ENCODE data around the gene OR2C1.

Gene OR2C1

DNA sequence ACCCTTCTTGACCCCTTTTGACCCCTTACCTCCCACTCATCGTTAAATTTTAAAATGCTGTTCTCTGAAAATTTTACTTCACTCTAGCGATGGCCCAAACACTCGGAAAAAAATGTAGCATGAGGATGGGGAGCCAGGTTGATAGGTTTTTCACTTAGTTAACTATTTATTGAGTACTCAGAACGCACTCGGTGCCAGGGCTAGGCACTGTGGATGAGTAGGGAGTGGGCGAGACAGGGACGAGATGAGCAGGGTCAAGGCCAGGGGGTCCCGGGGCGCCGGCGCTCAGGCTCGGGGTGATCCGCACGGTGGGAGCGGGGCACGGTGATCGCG, 44.7 kb downstream of the OR2C1 start:
- ATAC-seq = no peak
- TF ChIP-seq SNAI2 (CRISPR knock-in tag; IDR thresholded peaks at IDR 0.05) = no peak
- no peak for TF ChIP-seq ZFP3 (CRISPR knock-in tag; IDR thresholded peaks at IDR 0.05)

DNA sequence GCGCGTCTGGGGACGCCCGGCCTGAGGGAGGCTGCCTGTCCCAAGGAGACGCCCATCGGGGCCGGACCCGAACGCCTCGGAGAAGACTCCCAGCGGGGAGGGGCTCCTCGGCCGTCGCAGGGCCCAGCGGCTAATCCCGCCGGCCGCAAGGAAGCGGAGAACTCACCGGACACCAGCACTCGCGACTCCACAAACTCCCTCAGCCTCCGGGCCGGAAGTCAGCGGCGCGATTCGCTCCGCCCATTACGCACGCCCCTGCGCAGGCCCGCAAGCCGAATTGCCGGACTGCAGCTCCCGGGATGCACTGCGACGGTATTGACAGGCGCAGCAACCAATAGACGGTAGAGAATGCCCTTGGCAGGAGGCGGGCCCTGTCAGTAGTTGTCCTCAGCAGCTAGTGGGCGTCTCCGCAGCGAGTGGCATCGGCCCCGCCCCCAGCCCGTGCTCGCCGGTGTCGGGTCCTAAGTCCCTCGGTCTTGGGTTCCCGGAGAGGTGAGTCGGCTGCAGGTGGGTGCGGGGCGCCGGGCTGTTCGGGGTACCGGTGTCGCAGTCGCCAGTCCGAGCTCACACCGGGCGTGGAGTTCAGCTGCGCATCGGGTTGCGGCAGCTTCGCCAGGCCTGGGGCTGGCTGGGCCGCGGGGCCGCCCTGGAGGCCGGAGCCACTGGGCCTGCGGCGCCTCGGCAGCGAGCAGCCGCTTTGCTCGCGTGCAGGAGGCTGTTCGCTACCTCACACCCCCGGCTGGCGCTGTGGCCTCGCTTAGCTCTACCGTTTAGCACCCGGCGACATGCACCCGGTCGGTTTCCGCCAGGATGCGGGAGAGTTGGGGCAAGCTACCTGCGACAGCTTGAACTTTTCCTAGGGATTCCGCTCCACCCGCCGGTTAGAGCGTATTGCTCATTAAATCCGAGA, 45.3 kb downstream of the OR2C1 start, which contains the start of the genes ZNF174 and ZSCAN32:
Gene ZNF174, plus strand, starts transcription at position 437 of the 910 bp plus-strand sequence. CDS start 790 bp downstream, outside the sequence.
Gene ZSCAN32, minus strand, starts transcription at position 226 of the 910 bp plus-strand sequence. CDS start 3,447 bp downstream, outside the sequence.
- TF ChIP-seq SNAI2 (CRISPR knock-in tag; IDR thresholded peaks at IDR 0.05) = no peak
- TF ChIP-seq CSDC2 (CRISPR knock-in tag; IDR thresholded peaks at IDR 0.05) = no peak
- TF ChIP-seq TCF4 (CRISPR knock-in tag; IDR thresholded peaks at IDR 0.05; ENCODE audit: borderline replicate concordance) = no peak
- no peak; the same call in 1 of the 2 replicates for TF ChIP-seq ZFP3 (CRISPR knock-in tag; IDR thresholded peaks at IDR 0.05)
- TF ChIP-seq, protein P1, sequence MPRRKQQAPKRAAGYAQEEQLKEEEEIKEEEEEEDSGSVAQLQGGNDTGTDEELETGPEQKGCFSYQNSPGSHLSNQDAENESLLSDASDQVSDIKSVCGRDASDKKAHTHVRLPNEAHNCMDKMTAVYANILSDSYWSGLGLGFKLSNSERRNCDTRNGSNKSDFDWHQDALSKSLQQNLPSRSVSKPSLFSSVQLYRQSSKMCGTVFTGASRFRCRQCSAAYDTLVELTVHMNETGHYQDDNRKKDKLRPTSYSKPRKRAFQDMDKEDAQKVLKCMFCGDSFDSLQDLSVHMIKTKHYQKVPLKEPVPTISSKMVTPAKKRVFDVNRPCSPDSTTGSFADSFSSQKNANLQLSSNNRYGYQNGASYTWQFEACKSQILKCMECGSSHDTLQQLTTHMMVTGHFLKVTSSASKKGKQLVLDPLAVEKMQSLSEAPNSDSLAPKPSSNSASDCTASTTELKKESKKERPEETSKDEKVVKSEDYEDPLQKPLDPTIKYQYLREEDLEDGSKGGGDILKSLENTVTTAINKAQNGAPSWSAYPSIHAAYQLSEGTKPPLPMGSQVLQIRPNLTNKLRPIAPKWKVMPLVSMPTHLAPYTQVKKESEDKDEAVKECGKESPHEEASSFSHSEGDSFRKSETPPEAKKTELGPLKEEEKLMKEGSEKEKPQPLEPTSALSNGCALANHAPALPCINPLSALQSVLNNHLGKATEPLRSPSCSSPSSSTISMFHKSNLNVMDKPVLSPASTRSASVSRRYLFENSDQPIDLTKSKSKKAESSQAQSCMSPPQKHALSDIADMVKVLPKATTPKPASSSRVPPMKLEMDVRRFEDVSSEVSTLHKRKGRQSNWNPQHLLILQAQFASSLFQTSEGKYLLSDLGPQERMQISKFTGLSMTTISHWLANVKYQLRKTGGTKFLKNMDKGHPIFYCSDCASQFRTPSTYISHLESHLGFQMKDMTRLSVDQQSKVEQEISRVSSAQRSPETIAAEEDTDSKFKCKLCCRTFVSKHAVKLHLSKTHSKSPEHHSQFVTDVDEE (CRISPR knock-in tag; IDR thresholded peaks at IDR 0.05) = no peak
- no peak for TF ChIP-seq ESRRG (CRISPR knock-in tag; IDR thresholded peaks at IDR 0.05)
- TF ChIP-seq, protein P2, sequence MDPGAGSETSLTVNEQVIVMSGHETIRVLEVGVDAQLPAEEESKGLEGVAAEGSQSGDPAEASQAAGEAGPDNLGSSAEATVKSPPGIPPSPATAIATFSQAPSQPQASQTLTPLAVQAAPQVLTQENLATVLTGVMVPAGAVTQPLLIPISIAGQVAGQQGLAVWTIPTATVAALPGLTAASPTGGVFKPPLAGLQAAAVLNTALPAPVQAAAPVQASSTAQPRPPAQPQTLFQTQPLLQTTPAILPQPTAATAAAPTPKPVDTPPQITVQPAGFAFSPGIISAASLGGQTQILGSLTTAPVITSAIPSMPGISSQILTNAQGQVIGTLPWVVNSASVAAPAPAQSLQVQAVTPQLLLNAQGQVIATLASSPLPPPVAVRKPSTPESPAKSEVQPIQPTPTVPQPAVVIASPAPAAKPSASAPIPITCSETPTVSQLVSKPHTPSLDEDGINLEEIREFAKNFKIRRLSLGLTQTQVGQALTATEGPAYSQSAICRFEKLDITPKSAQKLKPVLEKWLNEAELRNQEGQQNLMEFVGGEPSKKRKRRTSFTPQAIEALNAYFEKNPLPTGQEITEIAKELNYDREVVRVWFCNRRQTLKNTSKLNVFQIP (CRISPR knock-in tag; IDR thresholded peaks at IDR 0.05; ENCODE audit: borderline replicate concordance, low read depth) = no peak
- no peak for TF ChIP-seq OSR1 (CRISPR knock-in tag; IDR thresholded peaks at IDR 0.05)
- no peak for TF ChIP-seq RARB (CRISPR knock-in tag; IDR thresholded peaks at IDR 0.05)
- TF ChIP-seq ZNF565 (CRISPR knock-in tag; conservative IDR thresholded peaks at IDR 0.05; ENCODE audit: low read depth) = no peak
- no peak for TF ChIP-seq BACH2 (CRISPR knock-in tag; IDR thresholded peaks at IDR 0.05; ENCODE audit: borderline replicate concordance)
- TF ChIP-seq ZC3H10 (CRISPR knock-in tag; IDR thresholded peaks at IDR 0.05) = no peak
- TF ChIP-seq ZNF70 (CRISPR knock-in tag; IDR thresholded peaks at IDR 0.05) = no peak
- TF ChIP-seq ISL1 (CRISPR knock-in tag; IDR thresholded peaks at IDR 0.05) = no peak
- TF ChIP-seq GLIS3 (CRISPR knock-in tag; IDR thresholded peaks at IDR 0.05) = no peak

DNA sequence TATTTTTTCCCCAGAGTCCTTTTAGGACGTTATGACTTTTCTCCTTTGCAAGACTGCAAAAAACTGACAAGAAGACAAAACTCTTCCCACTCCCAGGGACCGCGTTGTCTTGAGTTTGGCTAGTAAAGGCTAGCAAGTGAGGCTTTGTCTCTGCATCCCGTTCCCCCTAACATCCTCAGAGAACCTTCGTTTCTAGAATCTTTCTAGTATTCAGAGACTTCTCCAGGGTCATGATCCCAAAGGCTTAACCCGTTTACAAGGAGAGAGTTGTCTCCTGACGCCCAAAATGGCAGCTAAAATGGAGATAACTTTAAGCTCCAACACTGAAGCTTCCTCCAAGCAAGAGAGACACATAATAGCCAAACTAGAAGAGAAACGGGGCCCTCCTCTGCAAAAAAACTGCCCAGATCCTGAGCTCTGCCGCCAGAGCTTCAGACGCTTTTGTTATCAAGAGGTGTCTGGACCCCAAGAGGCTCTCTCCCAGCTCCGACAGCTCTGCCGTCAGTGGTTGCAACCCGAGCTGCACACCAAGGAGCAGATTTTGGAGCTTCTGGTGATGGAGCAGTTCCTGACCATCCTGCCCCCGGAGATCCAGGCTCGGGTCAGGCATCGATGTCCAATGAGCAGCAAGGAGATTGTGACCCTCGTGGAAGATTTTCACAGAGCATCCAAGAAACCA, 46.2 kb downstream of the OR2C1 start:
- TF ChIP-seq BACH2 (CRISPR knock-in tag; IDR thresholded peaks at IDR 0.05; ENCODE audit: borderline replicate concordance) = no peak
- TF ChIP-seq ZC3H10 (CRISPR knock-in tag; IDR thresholded peaks at IDR 0.05) = no peak
- no peak for TF ChIP-seq ISL1 (CRISPR knock-in tag; IDR thresholded peaks at IDR 0.05)
- no peak for TF ChIP-seq ZNF8 (CRISPR knock-in tag; IDR thresholded peaks at IDR 0.05)
- ATAC-seq = no peak

More for the DNA sequence above, 45.3 kb downstream of the OR2C1 start, which contains the start of the genes ZNF174 and ZSCAN32:
- ATAC-seq = peak; percentile 99

All from SK-N-SH treated with all-trans-retinoic acid at 6 μM for 48 hours (cell line).